Medulla oblongata (tissue), 1 donor: ENCODE results near the gene LDHB.
"Not testable (repeated sequence)": the region's sequence is repeated elsewhere in the genome, so short reads cannot be mapped to it uniquely, and the experiment has no call there.

ENCODE experiments used
- DNase-seq: peaks from one replicate; pipeline ENCODE4 v3.0.0-alpha.2; 2015; ENCODE audit errors: extremely low spot score

Gene LDHB

DNA sequence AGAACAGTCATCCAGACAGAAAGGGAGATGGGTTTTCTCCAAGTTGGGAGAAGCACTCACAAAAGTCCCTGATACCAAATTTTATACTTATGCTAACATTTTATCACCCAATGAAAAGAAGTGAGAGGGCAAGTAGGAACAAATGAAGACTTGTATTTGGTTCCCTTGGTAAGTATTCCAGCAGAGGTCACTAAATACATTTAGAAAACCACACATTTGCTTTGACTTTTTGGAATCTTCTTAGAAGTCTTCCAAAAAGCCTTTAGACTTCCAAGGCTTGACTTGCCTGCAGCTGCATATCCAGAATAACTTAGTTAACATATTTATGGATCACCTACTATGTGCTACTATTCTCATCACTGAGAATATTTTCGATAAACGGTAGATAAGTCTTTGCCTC lies 49.9 kb downstream of the LDHB start:
- peak; percentile 44 for DNase-seq

DNA sequence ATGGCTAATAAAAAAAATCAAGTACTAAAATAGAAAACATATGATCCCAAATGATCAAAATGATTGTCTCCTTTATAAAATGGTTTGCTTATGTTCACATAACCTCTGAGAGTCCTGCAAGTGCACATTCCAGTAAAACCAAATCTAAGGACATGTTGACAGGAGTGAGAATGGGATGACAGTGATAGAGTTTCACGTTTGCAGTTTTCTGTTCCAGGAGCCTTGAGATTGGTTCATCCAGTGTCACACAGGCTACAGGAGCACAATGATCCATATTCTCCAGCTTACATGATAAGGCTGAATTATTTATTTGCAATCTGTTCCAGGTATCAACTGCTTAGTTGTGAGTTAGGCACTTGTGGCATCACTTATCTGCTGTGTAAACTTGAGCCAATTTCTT lies 51.5 kb downstream of the LDHB start:
- no peak for DNase-seq

DNA sequence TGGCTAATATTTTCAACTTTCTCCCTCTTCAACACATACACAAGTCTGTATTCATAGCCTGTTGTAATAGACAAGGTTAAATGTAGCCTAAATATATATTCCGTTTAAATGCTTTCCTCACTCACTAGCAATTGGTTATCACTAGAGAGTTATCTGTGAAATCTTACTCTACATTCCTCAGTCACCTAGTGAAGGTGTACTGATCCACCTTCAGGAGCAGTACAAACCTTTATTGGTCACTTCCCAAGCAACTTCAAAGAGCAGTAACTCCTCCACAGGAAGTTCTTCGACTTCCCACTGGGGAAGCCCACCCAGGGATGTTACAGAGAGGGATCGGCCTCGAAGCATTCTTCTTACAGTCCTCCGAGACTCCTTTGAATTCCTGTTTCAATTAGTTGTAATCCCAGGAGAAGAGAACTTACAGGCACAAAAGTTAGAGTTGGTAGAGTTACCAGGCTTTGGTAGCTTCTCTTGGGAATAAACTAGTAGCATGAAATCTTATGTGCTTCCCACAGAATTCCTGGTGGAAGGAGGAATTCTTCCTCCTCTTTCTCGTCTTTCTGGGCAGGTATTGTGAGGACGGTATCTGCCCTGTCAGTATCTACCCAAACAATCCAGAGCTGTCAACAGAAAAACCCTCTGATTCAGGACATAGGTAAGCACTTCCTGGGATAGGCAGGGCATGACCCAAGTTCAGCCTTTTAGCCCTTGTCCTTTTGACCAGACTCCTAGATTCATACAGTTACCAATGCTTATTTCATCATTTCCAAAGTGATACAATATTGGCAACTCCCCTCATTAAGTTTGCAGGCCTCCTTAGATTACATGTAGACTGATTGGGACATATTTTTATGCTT lies 53.2 kb downstream of the LDHB start, which contains the start of gene GYS2:
GYS2 (minus strand) TSS at position 603 of the 857 bp plus-strand sequence; CDS start at position 348, 255 bp downstream.
- DNase-seq: no peak

DNA sequence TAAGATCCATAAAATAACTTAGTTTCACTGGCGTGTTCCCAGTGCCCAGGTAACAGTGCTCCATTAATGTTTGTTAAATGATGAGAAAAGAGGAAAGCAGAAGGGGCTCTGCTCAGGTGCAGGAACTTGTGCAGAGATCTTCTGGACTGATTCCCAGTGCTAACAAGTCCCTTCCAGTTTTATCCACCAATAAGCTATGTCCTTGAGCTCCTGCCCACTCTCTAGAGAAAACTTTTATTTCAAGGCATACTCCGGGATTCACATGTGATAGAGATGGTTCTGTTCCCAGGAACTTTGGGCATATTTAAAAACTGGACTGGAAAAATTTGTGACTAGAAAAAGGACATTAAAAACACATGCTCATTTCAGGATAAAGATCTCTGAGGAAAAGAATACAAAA lies 54.9 kb downstream of the LDHB start:
- peak; percentile 54 for DNase-seq

DNA sequence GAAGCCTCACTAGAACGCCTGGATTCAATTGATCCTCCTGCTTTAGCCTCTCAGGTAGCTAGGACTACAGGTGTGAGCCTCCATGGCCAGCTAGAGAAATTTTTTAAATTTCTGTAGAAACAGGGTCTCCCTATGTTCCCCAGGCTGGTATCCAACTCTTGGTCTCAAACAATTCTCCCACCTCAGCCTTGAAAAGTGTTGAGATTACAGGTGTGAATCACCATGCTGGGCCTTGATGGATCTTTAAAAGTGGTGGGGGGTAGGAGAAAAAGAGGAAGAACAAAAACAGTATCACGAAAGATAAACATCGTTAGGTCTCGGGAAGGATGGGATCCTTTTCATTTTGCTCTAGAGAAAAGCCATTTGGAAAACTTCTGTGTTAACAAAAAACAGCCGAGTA lies 57.4 kb downstream of the LDHB start:
- DNase-seq: no peak

DNA sequence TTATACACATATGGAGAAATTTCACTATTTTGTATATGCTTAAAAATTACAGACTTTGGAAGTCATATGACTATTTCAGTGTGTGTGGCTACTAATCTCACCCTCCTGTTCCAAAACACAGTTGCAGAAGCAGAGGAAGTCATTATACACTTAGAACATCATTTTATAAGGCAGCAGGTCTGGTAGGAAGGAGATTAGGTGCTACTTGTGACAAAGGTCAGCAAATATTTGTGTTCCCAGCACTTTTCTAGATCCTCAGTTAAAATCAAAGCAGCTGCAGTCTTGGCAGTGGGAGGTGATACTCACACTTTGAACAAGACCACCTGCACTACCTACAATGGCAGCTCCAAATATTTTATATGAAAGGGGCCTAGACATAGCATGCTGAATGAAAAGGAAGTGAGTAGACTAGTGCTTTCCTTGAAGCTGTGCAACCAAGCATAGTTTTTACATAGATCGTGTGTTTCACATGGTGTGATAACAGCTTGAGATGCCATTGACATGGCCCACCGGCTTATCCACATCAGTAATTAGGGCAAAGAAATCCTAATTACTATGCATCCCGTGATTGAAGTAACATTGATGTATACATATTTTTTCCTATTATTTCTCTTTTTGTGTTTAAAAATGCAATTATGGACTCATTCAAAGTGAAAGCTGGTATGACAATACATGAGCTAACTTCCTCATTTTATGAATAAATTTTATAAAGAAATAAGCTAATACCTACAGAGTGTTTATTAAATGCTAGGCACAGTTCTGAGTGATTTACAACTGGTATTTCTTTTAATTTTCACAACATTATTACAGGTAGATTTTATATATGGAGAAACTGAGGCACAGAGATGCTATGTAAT lies 58.3 kb downstream of the LDHB start:
- DNase-seq: no peak

DNA sequence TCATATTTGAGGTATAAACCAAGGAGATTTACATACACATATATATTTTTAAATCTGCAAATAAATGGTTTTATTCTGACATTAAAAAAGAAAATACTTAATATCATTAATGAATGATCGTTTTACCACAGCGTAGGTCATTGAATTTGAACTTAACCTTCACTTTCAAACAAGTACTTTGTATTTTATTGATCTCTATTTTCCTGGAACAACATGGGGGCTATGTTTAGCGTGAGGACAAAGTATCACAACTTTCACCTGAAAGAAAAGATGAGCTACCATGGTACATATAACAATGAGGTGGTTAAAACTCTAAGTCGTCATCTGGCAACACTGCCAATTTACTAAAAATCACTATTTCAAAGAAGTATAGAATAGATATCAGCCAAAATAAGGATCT lies 59.0 kb downstream of the LDHB start:
- no peak for DNase-seq

DNA sequence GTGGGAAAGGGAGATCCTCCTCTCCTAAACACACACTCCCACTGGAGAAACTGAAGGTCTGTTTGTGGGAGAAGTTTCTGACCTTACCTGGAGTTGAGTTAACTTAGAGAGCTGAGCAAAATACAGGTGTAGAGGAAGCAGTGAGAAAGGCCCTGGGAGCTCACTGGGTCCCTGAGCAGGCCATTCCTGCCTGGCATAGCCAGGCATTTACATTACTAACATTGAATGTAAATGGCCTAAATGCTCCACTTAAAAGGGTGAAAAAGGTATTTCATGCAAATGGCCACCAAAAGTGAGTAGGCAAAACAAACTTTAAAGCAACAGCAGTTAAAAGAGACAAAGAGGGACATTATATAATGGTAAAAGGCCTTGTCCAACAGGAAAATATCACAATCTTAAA lies 62.3 kb downstream of the LDHB start:
- DNase-seq: not testable (repeated sequence)

DNA sequence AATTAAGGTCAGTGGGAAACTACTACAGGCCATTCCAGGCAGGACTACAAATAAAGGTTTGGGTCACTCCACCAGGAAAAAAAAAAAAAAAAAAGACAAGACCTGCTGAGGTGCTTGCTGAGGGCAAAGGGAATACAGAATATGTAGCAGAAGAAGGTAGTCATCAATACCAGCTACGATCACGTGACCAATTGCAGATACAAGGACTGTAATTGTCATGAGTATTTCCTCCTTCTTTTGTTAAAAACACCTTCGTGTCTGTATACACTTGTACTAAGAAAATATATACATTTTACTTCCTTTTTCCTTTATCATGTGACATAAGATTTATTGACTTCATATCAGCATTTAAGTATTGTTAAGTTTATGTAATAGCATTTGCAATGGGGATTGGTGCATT lies 72.2 kb downstream of the LDHB start:
- no peak for DNase-seq
